ENCODE data around the gene TAF11L14.

The TAF11L14 gene

GRCh38 chr5:17665836-17666235, 31.6 kb downstream of the TAF11L14 start:
- TF ChIP-seq CTCF (IDR thresholded peaks at IDR 0.05; ENCODE audit: low read depth, low read length): no peak
- no peak overlapping the region for H3K4me3 ChIP-seq (ENCODE audit: low read depth, low read length)
- H3K9me3 ChIP-seq: no peaks in the 10 kb centered on the region
- no peaks in the 10 kb centered on the region for H3K36me3 ChIP-seq
- no peak for DNase-seq
- H3K27me3 ChIP-seq: no peaks in the 10 kb centered on the region
- no peaks in the 10 kb centered on the region for H3K4me1 ChIP-seq

GRCh38 chr5:17666726-17667235, 32.5 kb downstream of the TAF11L14 start:
- no peak for DNase-seq
- H3K36me3 ChIP-seq: no peaks in the 10 kb centered on the region
- H3K9me3 ChIP-seq: no peaks in the 10 kb centered on the region
- no peak overlapping the region for H3K4me3 ChIP-seq (ENCODE audit: low read depth, low read length)
- H3K4me1 ChIP-seq: no peaks in the 10 kb centered on the region
- H3K27me3 ChIP-seq: no peaks in the 10 kb centered on the region
- TF ChIP-seq CTCF (IDR thresholded peaks at IDR 0.05; ENCODE audit: low read depth, low read length): no peak

GRCh38 chr5:17670353-17670752, 36.1 kb downstream of the TAF11L14 start:
- no peaks in the 10 kb centered on the region for H3K27me3 ChIP-seq
- no peak for DNase-seq
- H3K4me1 ChIP-seq: no peaks in the 10 kb centered on the region
- no peaks in the 10 kb centered on the region for H3K9me3 ChIP-seq
- H3K4me3 ChIP-seq (ENCODE audit: low read depth, low read length): no peak overlapping the region
- no peaks in the 10 kb centered on the region for H3K36me3 ChIP-seq
- no peak for TF ChIP-seq CTCF (IDR thresholded peaks at IDR 0.05; ENCODE audit: low read depth, low read length)

GRCh38 chr5:17678751-17679324, 44.6 kb downstream of the TAF11L14 start:
- no peaks in the 10 kb centered on the region for H3K27me3 ChIP-seq
- no peaks in the 10 kb centered on the region for H3K36me3 ChIP-seq
- no peaks in the 10 kb centered on the region for H3K4me1 ChIP-seq
- DNase-seq: no peak
- no peak overlapping the region for H3K4me3 ChIP-seq (ENCODE audit: low read depth, low read length)
- TF ChIP-seq CTCF (IDR thresholded peaks at IDR 0.05; ENCODE audit: low read depth, low read length): no peak
- no peaks in the 10 kb centered on the region for H3K9me3 ChIP-seq

- no peak for TF ChIP-seq CTCF (IDR thresholded peaks at IDR 0.05; ENCODE audit: low read depth, low read length)
- Histone ChIP-seq H3K4me1 (no peaks in the 10 kb centered on the region), H3K9me3 (no peaks in the 10 kb centered on the region), H3K4me3 (ENCODE audit: low read depth, low read length) (no peak overlapping the region), H3K36me3 (no peaks in the 10 kb centered on the region), H3K27me3 (no peaks in the 10 kb centered on the region)
- no peak for DNase-seq
Measured at GRCh38 chr5:17679597-17680203, 45.4 kb downstream of the TAF11L14 start.

- H3K9me3 ChIP-seq: no peaks in the 10 kb centered on the region
- H3K27me3 ChIP-seq: no peaks in the 10 kb centered on the region
- no peaks in the 10 kb centered on the region for H3K4me1 ChIP-seq
- H3K4me3 ChIP-seq (ENCODE audit: low read depth, low read length): no peak overlapping the region
- TF ChIP-seq CTCF (IDR thresholded peaks at IDR 0.05; ENCODE audit: low read depth, low read length): no peak
- no peak for DNase-seq
- no peaks in the 10 kb centered on the region for H3K36me3 ChIP-seq
Measured at GRCh38 chr5:17680737-17681136, 46.5 kb downstream of the TAF11L14 start.

All from BE2C (cell line).